Right lobe of liver (tissue), 6 donors: Measurements from ENCODE around the gene LEMD3. TPM values are rescaled to one million over a fixed set of nuclear protein-coding genes. Genes with fewer than 3 reads are reported as not detected.
"Not testable (repeated sequence)": the region's sequence is repeated elsewhere in the genome, so short reads cannot be mapped to it uniquely, and the experiment has no call there.

Experiments used
- ATAC-seq, 4 donors: fragments of 200-7000 bp; cut with Tn5 transposase; one replicate each; pipeline ENCODE4 v1.9.1; 2020; ENCODE audit warnings: mild to moderate bottlenecking in 4 of 4, moderate library complexity in 4 of 4
- DNase-seq, 3 donors: peaks; one replicate each; pipeline ENCODE4 v3.0.0-alpha.2; 2020
- H3K27ac ChIP-seq, 3 donors: fragments of 200-600 bp; one replicate each; pipeline ENCODE4 v1.8.0; 2022
- H3K27me3 ChIP-seq, 2 donors: fragments of 200-600 bp; one replicate each; pipeline ENCODE4 v1.8.0; 2022
- H3K36me3 ChIP-seq, 4 donors: fragments of 200-600 bp; sonication (generic) in 1 of 4; one replicate each; pipeline versions ENCODE4 v1.5.1 to v1.8.0; 2017 to 2022; ENCODE audit warnings: control low read depth in 1 of 4
- H3K4me1 ChIP-seq, 4 donors: fragments of 200-600 bp; sonication (generic) in 1 of 4; one replicate each; pipeline versions ENCODE4 v1.5.1 to v1.8.0; 2017 to 2022; ENCODE audit warnings: control low read depth in 1 of 4
- H3K4me3 ChIP-seq, 3 donors: fragments of 200-600 bp; one replicate each; pipeline ENCODE4 v1.8.0; 2022
- H3K9me3 ChIP-seq, 4 donors: fragments of 200-600 bp; sonication (generic) in 1 of 4; one replicate each; pipeline versions ENCODE4 v1.5.1 to v1.8.0; 2017 to 2022; ENCODE audit warnings: control low read depth in 1 of 4
- POLR2A ChIP-seq: fragments of 450-650 bp; IDR thresholded peaks from one replicate; pipeline ENCODE4 v1.6.1; 2017; ENCODE audit warnings: antibody characterized with exemption, mild to moderate bottlenecking
- WGBS: methylation state at CpG from one replicate; pipeline ENCODE4 v1.1.6; 2018; ENCODE audit warnings: low coverage, low lambda C conversion rate; ENCODE audit not compliant: insufficient coverage; ENCODE audit errors: missing lambda C conversion rate; 5-methylcytosine and 5-hydroxymethylcytosine counted together
- intact Hi-C, 2 donors: fragments of 100-400 bp; cut with DNase I; formaldehyde crosslinking; loops; one replicate each; pipeline versions ENCODE4 v1.11.2 to v1.14.1; 2022
- total RNA-seq, 6 experiments: library from RNA; depleted of rRNA in 2 of 6; stranded (reverse); fragments of >200 nt in 2 of 6; fragmentation: NEBNext Ultra II Directional in 3 of 6; extraction: Animal tissue kit (Norgen Biotek cat#: 25700) in 3 of 6; gene quantifications; one replicate each; pipeline versions ENCODE4 v1.1.0 to v1.2.4, GENCODE V29; 2016 to 2023
- TF ChIP-seq, protein P1 (sequence below), 4 donors: fragments of 200-600 bp in 3 of 4; fragments of 450-650 bp in 1 of 4; IDR thresholded peaks; one replicate each; pipeline versions ENCODE4 v1.5.1 to v1.8.0; 2016 to 2022; ENCODE audit warnings: antibody characterized with exemption in 4 of 4, mild to moderate bottlenecking in 2 of 4
- donor health status: DM: no; HTN: yes; CAD: no.
- donor health status: DM: no; HTN: no; CAD: no.
- donor health status: DM: no; HTN: no; CAD: no.
- donor health status: DM: no; HTN: yes; CAD: no.
- donor health status: DM: no; HTN: yes; CAD: no.

The LEMD3 gene
- total RNA-seq, 6 experiments from 2014 or later = 8.6 to 19.0 (median 11.6) TPM

DNA sequence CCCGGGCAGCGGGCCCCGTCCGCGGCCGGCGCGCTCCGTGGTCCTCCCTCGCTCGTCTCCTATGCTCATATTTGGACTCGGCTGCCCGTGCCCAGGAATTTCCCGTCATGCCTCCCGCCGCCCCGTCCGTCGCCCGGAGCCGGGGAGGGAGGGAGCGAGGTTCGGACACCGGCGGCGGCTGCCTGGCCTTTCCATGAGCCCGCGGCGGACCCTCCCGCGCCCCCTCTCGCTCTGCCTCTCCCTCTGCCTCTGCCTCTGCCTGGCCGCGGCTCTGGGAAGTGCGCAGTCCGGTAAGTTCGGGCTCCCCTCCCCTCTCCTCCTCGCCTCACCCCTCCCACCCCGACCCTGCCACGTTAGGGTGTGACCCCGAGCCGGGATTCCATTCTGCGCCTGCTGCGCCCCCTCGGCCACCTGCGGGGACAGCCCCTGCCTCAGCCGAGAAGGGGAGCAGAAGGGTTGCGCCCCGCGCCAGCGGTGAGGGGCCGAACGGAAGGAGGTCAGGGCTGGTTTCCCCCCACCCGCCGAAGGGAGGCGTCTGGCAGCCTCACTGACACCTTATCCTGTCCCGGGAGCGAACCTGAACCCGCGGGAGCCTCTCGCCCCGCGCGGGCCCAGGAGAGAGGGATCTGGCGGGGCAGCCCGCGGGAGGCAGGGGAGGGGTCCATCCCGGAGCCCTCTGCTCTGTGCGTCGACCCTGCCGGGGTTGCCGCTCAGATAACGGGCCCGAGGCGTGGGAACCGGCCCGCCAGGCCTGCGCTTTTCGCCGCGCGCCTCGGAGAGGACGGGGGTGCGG is 109.4 kb downstream of the LEMD3 start, which contains the start of gene MSRB3:
TSS of gene MSRB3 (plus strand) at position 108 of the 793 bp plus-strand sequence. CDS start 29,897 bp downstream, outside the sequence.
- H3K36me3 ChIP-seq = no peaks in the 10 kb centered on the region
- peak; percentile 77 to 91 (median 86) for ATAC-seq
- intact Hi-C loops = no loop called here
- 1% methylated on average over 18 of the region's 85 CpGs for WGBS
- peak within 1 kb of the TSS; percentile 51 to 66 (median 52) for H3K4me3 ChIP-seq
- peaks cover 0 to 13% (median 0%) of the 10 kb centered on the region in 4 donors for H3K4me1 ChIP-seq
- H3K27me3 ChIP-seq = no peaks in the 10 kb centered on the region
- peak; percentile 58 to 78 (median 65) for DNase-seq
- H3K27ac ChIP-seq = peak within 1 kb of the TSS; percentile 46 to 66 (median 60)
- no peaks in the 10 kb centered on the region for H3K9me3 ChIP-seq
- TF ChIP-seq, protein P1, sequence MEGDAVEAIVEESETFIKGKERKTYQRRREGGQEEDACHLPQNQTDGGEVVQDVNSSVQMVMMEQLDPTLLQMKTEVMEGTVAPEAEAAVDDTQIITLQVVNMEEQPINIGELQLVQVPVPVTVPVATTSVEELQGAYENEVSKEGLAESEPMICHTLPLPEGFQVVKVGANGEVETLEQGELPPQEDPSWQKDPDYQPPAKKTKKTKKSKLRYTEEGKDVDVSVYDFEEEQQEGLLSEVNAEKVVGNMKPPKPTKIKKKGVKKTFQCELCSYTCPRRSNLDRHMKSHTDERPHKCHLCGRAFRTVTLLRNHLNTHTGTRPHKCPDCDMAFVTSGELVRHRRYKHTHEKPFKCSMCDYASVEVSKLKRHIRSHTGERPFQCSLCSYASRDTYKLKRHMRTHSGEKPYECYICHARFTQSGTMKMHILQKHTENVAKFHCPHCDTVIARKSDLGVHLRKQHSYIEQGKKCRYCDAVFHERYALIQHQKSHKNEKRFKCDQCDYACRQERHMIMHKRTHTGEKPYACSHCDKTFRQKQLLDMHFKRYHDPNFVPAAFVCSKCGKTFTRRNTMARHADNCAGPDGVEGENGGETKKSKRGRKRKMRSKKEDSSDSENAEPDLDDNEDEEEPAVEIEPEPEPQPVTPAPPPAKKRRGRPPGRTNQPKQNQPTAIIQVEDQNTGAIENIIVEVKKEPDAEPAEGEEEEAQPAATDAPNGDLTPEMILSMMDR (IDR thresholded peaks at IDR 0.05) = no peak

DNA sequence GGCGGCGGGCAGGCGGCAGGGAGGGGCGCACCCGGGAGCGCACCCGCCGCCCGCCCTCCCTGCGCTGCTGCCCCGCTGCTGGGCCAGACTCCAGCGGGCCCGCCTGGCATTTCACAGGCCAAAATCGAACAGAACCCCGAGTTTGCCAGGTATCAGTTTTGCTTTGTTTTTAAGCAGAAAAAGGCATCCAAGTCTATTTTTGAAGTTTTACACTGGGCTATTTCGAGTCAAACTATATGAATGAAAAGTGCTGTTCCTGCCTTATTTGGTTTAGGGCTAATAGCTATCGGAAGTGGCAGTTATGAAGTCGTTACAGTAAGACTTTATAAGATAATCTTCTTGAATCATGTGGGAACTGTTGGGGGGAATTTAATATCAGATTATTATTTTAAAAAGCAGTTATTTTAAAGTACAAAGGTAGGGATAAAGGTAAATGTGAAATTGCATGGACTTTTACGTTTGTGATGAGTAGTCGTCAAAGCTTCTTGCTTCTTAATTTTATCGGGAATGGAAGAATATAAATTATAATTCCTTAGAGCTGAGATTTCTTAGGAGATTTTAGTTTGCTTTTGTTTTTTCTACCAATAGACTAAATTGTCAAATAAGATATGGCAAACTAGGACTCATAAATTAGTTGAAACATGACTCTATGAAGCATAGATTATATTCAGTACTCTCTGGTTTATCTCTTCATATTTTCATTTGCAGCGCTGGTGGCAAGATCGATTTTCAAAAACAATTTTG is 110.2 kb downstream of the LEMD3 start:
- 30% methylated on average over 10 of the region's 23 CpGs for WGBS
- H3K9me3 ChIP-seq = no peaks in the 10 kb centered on the region
- H3K4me3 ChIP-seq = peak overlapping the region; percentile 51 to 66 (median 52)
- peak overlapping the region; percentile 46 to 66 (median 60) for H3K27ac ChIP-seq
- no peaks in the 10 kb centered on the region for H3K36me3 ChIP-seq
- no peak for DNase-seq
- intact Hi-C loops = no loop called here
- peak in 1 of 4 donors; percentile 59 for ATAC-seq
- peaks cover 0 to 13% (median 0%) of the 10 kb centered on the region in 4 donors for H3K4me1 ChIP-seq
- H3K27me3 ChIP-seq = no peaks in the 10 kb centered on the region
- TF ChIP-seq, protein P1 (IDR thresholded peaks at IDR 0.05) = no peak
- TF ChIP-seq POLR2A = no peak

DNA sequence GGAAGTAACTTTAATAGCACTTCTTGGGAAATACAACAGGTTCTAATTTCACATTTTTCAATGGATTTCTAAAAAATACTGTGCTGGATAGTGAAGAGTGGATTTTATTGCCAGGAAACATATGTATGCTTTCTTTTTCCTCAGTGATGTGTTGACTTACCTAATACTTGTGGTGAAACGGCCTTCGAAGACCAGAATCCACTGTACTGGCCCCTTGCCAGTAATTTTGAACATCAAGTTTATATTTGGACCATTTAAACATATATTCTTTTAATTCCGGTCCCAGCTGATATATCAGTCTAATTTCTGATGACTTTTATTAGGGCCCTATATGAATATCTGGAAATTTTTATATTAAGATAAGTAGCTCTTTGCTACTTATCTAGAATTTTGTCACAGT is 110.9 kb downstream of the LEMD3 start:
- no peak for TF ChIP-seq POLR2A
- TF ChIP-seq, protein P1 (IDR thresholded peaks at IDR 0.05) = no peak
- intact Hi-C loops = no loop called here
- Histone ChIP-seq H3K27me3 (no peaks in the 10 kb centered on the region), H3K27ac (no peak overlapping the region), H3K4me1 (peaks cover 0 to 13% (median 0%) of the 10 kb centered on the region in 4 donors), H3K36me3 (no peaks in the 10 kb centered on the region), H3K9me3 (no peaks in the 10 kb centered on the region), H3K4me3 (no peak overlapping the region)
- ATAC-seq (no peak), DNase-seq (no peak)
- 26% methylated on average over 3 of the region's 3 CpGs for WGBS

DNA sequence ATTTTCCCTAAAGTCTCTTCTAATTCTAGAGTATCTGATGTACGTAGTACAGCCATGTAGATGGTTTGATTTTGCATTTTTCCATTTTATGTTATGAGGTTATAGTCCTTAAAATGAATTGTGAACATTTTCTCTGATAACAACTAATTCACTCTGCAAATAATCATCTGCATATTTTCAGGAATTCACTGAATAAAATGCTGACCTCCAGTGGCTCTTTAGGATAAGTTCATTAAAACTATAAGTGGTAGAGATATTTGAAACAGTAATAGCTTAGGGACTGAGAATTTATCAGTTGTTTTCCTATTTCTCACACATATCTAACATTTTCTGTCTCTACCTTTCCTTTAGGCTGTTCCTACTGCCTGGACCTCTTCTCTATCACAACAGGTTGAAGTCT is 113.5 kb downstream of the LEMD3 start:
- WGBS = 75% methylated on average over 1 of the region's 1 CpG
- H3K4me1 ChIP-seq = peaks cover 0 to 13% (median 0%) of the 10 kb centered on the region in 4 donors
- TF ChIP-seq POLR2A = no peak
- TF ChIP-seq, protein P1 (IDR thresholded peaks at IDR 0.05) = no peak
- DNase-seq (no peak), ATAC-seq (no peak)
- H3K9me3 ChIP-seq = no peaks in the 10 kb centered on the region
- intact Hi-C loops = no loop called here
- H3K27ac ChIP-seq = no peak overlapping the region
- no peak overlapping the region for H3K4me3 ChIP-seq
- no peaks in the 10 kb centered on the region for H3K27me3 ChIP-seq
- H3K36me3 ChIP-seq = no peaks in the 10 kb centered on the region

DNA sequence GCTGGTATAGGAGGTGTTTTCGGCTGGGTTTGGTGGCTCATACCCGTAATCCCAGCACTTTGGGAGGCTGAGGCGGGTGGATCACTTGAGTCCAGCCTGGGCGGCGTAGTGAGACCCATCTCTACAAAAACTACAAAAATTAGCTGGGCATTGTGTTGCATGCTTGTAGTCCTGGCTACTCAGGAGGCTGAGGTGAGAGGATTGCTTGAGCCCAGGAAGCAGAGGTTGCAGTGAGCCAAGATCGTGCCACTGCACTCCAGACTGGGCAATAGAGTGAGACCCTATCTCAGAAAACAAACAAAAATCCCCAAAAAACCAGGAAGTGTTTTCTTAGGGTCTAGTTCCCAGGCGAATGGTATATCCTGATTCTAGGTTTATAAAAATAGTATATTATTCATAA is 116.1 kb downstream of the LEMD3 start:
- ATAC-seq, H3K4me3 ChIP-seq, H3K27ac ChIP-seq, H3K36me3 ChIP-seq, H3K27me3 ChIP-seq, intact Hi-C loops, DNase-seq, H3K9me3 ChIP-seq, H3K4me1 ChIP-seq: not testable (repeated sequence)
- WGBS = 77% methylated on average over 6 of the region's 7 CpGs
